Hepatocyte (in vitro differentiated cells): ENCODE data around the gene ITSN1. TPM values are rescaled to one million over a fixed set of nuclear protein-coding genes. Genes with fewer than 3 reads are reported as not detected.

Experiments
- DNase-seq: peaks from one replicate; pipeline ENCODE4 v3.0.0-alpha.2; 2016; ENCODE audit warnings: low spot score
- H2AFZ ChIP-seq: fragments of 200-600 bp; sonication (generic); 2 replicates; pipeline ENCODE4 v1.6.0; 2016; ENCODE audit warnings: antibody characterized with exemption, mild to moderate bottlenecking
- H3K27ac ChIP-seq: fragments of 200-600 bp; sonication (generic); 2 replicates; pipeline ENCODE4 v1.5.1; 2016; ENCODE audit warnings: mild to moderate bottlenecking
- H3K27me3 ChIP-seq: fragments of 200-600 bp; sonication (generic); 2 replicates; pipeline ENCODE4 v1.6.1; 2016
- H3K36me3 ChIP-seq: fragments of 200-600 bp; sonication (generic); replicated peaks from 2 replicates; pipeline ENCODE4 v1.5.1; 2016; ENCODE audit warnings: low read depth; ENCODE audit not compliant: insufficient read depth
- H3K4me1 ChIP-seq: fragments of 200-600 bp; sonication (generic); 2 replicates; pipeline ENCODE4 v1.5.1; 2016; ENCODE audit warnings: mild to moderate bottlenecking, moderate library complexity; ENCODE audit not compliant: insufficient read depth
- H3K4me2 ChIP-seq: fragments of 200-600 bp; sonication (generic); 2 replicates; pipeline ENCODE4 v1.6.0; 2016
- H3K4me3 ChIP-seq: fragments of 200-600 bp; sonication (generic); 2 replicates; pipeline ENCODE4 v1.5.1; 2016; ENCODE audit warnings: mild to moderate bottlenecking
- H3K79me2 ChIP-seq: fragments of 200-600 bp; sonication (generic); 2 replicates; pipeline ENCODE4 v1.6.0; 2017; ENCODE audit warnings: mild to moderate bottlenecking
- H3K9me2 ChIP-seq: fragments of 200-600 bp; sonication (generic); replicated peaks from 2 replicates; pipeline ENCODE4 v1.6.0; 2017; ENCODE audit warnings: mild to moderate bottlenecking; ENCODE audit not compliant: insufficient read depth
- H3K9me3 ChIP-seq: fragments of 200-600 bp; sonication (generic); 2 replicates; pipeline ENCODE4 v1.5.1; 2016; ENCODE audit warnings: low read depth, mild to moderate bottlenecking
- H4K20me1 ChIP-seq: fragments of 200-600 bp; sonication (generic); 2 replicates; pipeline ENCODE4 v1.6.0; 2016; ENCODE audit warnings: mild to moderate bottlenecking; ENCODE audit not compliant: insufficient read depth, poor library complexity, severe bottlenecking
- CTCF ChIP-seq: fragments of 200-600 bp; sonication (generic); IDR thresholded peaks from 2 replicates; pipeline ENCODE4 v1.5.1; 2016; ENCODE audit warnings: antibody characterized with exemption, mild to moderate bottlenecking; ENCODE audit not compliant: poor library complexity
- EZH2 ChIP-seq: fragments of 200-600 bp; sonication (generic); IDR thresholded peaks from 2 replicates; pipeline ENCODE4 v1.6.1; 2016; ENCODE audit warnings: antibody characterized with exemption, mild to moderate bottlenecking, borderline replicate concordance
- EZH2phosphoT487 ChIP-seq: fragments of 200-600 bp; sonication (generic); IDR thresholded peaks from one replicate; pipeline ENCODE4 v1.6.1; 2018; ENCODE audit warnings: antibody characterized with exemption, mild to moderate bottlenecking, low read depth, moderate library complexity; ENCODE audit not compliant: unreplicated experiment, severe bottlenecking
- WGBS: methylation state at CpG from one replicate; pipeline ENCODE4 v1.1.6; 2016; ENCODE audit warnings: low lambda C conversion rate; ENCODE audit errors: missing lambda C conversion rate; 5-methylcytosine and 5-hydroxymethylcytosine counted together
- polyA plus RNA-seq: library from polyadenylated mRNA; unstranded; fragments of >200 nt; fragmentation: Nextera tagmentation; extraction: Ambion mirVana; gene quantifications from 2 replicates; pipeline ENCODE4 v1.2.1, GENCODE V29; 2016
- total RNA-seq: library from RNA; depleted of rRNA; stranded (reverse); fragments of >200 nt; gene quantifications from 2 replicates; pipeline ENCODE4 v1.2.3, GENCODE V29; 2014

The ITSN1 gene
- total and polyA plus RNA-seq, 2 experiments from 2014 or later, result 43.6 to 46.0 TPM

- no peaks in the 10 kb centered on the region for H3K27me3 ChIP-seq
- no peak for DNase-seq
- H3K4me2 ChIP-seq, result no peak overlapping the region
- peaks cover 99% of the 10 kb centered on the region for H3K79me2 ChIP-seq
- no peaks in the 10 kb centered on the region for H3K36me3 ChIP-seq
- TF ChIP-seq EZH2phosphoT487 (no peak), CTCF (no peak), EZH2 (no peak)
- H3K27ac ChIP-seq, result no peak overlapping the region
- H3K4me1 ChIP-seq, result no peaks in the 10 kb centered on the region
- 94% methylated on average over 2 of the region's 2 CpGs for WGBS
- no peaks in the 10 kb centered on the region for H3K9me2 ChIP-seq
- peaks cover 15% of the 10 kb centered on the region for H4K20me1 ChIP-seq
- no peaks in the 10 kb centered on the region for H3K9me3 ChIP-seq
- no peak overlapping the region for H3K4me3 ChIP-seq
- no peak overlapping the region for H2AFZ ChIP-seq
These were observed 26.3 kb downstream of the ITSN1 start for GRCh38 chr21:33668620-33669019.

GRCh38 chr21:33670076-33670978, 28.0 kb downstream of the ITSN1 start:
- Histone ChIP-seq H3K27me3 (no peaks in the 10 kb centered on the region), H3K4me2 (no peak overlapping the region), H3K9me3 (no peaks in the 10 kb centered on the region), H3K36me3 (no peaks in the 10 kb centered on the region), H2AFZ (no peak overlapping the region), H4K20me1 (peaks cover 19% of the 10 kb centered on the region), H3K4me1 (no peaks in the 10 kb centered on the region), H3K27ac (no peak overlapping the region), H3K4me3 (no peak overlapping the region), H3K79me2 (peaks cover 99% of the 10 kb centered on the region), H3K9me2 (no peaks in the 10 kb centered on the region)
- 87% methylated on average over 6 of the region's 6 CpGs for WGBS
- DNase-seq, result no peak
- no peak for TF ChIP-seq EZH2
- no peak for TF ChIP-seq CTCF
- no peak for TF ChIP-seq EZH2phosphoT487

- no peaks in the 10 kb centered on the region for H3K9me3 ChIP-seq
- no peaks in the 10 kb centered on the region for H3K4me1 ChIP-seq
- no peak overlapping the region for H2AFZ ChIP-seq
- no peak overlapping the region for H3K4me2 ChIP-seq
- no peak for TF ChIP-seq EZH2
- TF ChIP-seq EZH2phosphoT487, result no peak
- no peak for TF ChIP-seq CTCF
- no peaks in the 10 kb centered on the region for H3K36me3 ChIP-seq
- WGBS, result 53% methylated on average over 8 of the region's 8 CpGs
- no peak overlapping the region for H3K4me3 ChIP-seq
- H4K20me1 ChIP-seq, result peaks cover 14% of the 10 kb centered on the region
- peaks cover 100% of the 10 kb centered on the region for H3K79me2 ChIP-seq
- DNase-seq, result no peak
- H3K27ac ChIP-seq, result no peak overlapping the region
- no peaks in the 10 kb centered on the region for H3K27me3 ChIP-seq
- no peaks in the 10 kb centered on the region for H3K9me2 ChIP-seq
These were observed 31.2 kb downstream of the ITSN1 start for GRCh38 chr21:33673473-33673872.
